ENCODE results near the gene PLCB2.

DNA sequence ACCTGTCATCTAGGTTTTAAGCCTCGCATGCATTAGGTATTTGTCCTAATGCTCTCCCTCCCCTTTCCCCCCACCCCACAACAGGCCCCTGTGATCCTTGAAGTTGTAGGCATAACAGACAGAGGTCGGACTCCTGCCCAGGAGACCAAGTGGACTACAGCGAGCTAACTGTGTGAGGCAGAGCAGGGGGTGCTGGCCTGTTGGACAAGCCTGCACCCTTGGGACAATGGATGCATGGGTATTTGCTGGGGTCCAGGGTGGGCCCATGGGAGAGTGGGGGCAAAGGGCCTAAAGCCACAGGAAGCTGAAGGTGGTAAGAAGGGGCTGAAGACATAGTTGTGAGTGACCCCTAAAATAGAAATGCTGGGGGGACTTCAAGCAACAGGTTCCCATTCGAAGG, 2.5 kb downstream of the PLCB2 start:
- no peak for TF ChIP-seq YY1 (IDR thresholded peaks at IDR 0.05; ENCODE audit: low read depth)
- TF ChIP-seq CREB1 (IDR thresholded peaks at IDR 0.05; ENCODE audit: low read depth), result no peak
- TF ChIP-seq RAD21 (IDR thresholded peaks at IDR 0.05; ENCODE audit: low read depth), result no peak
- TF ChIP-seq TAF1 (IDR thresholded peaks at IDR 0.05; ENCODE audit: low read depth), result no peak
- TF ChIP-seq TEAD4 (IDR thresholded peaks at IDR 0.05), result no peak
- TF ChIP-seq FOXM1 (IDR thresholded peaks at IDR 0.05; ENCODE audit: borderline replicate concordance, low read depth), result no peak
- TF ChIP-seq ZBTB7A (IDR thresholded peaks at IDR 0.05; ENCODE audit: low read depth), result no peak
- no peak for TF ChIP-seq TCF12 (IDR thresholded peaks at IDR 0.05; ENCODE audit: low read depth)
- no peak for TF ChIP-seq EGR1 (IDR thresholded peaks at IDR 0.05)
- TF ChIP-seq, protein P1, sequence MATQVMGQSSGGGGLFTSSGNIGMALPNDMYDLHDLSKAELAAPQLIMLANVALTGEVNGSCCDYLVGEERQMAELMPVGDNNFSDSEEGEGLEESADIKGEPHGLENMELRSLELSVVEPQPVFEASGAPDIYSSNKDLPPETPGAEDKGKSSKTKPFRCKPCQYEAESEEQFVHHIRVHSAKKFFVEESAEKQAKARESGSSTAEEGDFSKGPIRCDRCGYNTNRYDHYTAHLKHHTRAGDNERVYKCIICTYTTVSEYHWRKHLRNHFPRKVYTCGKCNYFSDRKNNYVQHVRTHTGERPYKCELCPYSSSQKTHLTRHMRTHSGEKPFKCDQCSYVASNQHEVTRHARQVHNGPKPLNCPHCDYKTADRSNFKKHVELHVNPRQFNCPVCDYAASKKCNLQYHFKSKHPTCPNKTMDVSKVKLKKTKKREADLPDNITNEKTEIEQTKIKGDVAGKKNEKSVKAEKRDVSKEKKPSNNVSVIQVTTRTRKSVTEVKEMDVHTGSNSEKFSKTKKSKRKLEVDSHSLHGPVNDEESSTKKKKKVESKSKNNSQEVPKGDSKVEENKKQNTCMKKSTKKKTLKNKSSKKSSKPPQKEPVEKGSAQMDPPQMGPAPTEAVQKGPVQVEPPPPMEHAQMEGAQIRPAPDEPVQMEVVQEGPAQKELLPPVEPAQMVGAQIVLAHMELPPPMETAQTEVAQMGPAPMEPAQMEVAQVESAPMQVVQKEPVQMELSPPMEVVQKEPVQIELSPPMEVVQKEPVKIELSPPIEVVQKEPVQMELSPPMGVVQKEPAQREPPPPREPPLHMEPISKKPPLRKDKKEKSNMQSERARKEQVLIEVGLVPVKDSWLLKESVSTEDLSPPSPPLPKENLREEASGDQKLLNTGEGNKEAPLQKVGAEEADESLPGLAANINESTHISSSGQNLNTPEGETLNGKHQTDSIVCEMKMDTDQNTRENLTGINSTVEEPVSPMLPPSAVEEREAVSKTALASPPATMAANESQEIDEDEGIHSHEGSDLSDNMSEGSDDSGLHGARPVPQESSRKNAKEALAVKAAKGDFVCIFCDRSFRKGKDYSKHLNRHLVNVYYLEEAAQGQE (IDR thresholded peaks at IDR 0.05; ENCODE audit: low read depth), result no peak
- TF ChIP-seq, protein P2, sequence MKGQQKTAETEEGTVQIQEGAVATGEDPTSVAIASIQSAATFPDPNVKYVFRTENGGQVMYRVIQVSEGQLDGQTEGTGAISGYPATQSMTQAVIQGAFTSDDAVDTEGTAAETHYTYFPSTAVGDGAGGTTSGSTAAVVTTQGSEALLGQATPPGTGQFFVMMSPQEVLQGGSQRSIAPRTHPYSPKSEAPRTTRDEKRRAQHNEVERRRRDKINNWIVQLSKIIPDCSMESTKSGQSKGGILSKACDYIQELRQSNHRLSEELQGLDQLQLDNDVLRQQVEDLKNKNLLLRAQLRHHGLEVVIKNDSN (IDR thresholded peaks at IDR 0.05), result no peak
